Brain microvascular endothelial cell (primary cell): ENCODE measurements around the gene CDH4.

ENCODE experiments used
- DNase-seq: peaks from one replicate; pipeline ENCODE4 v3.0.0-alpha.2; 2020
- H3K27ac ChIP-seq: fragments of 250-450 bp; sonication (Bioruptor Pico); 2 replicates; pipeline ENCODE4 v1.5.1; 2020; ENCODE audit warnings: mild to moderate bottlenecking, moderate library complexity
- H3K27me3 ChIP-seq: fragments of 250-450 bp; sonication (Bioruptor Pico); replicated peaks from 2 replicates; pipeline ENCODE4 v1.5.1; 2020; ENCODE audit warnings: mild to moderate bottlenecking
- H3K36me3 ChIP-seq: fragments of 250-450 bp; sonication (Bioruptor Pico); replicated peaks from 2 replicates; pipeline ENCODE4 v1.5.1; 2020; ENCODE audit warnings: mild to moderate bottlenecking
- H3K4me3 ChIP-seq: 2 replicates; pipeline ENCODE4 v1.5.1; 2011; ENCODE audit warnings: low read depth, mild to moderate bottlenecking, control low read depth, low read length, moderate library complexity
- in situ Hi-C: cut with HindIII; loops from 2 replicates; pipeline ENCODE4 v1.10.0; 2017; ENCODE audit warnings: low sequenced_read_pairs, low pct_ligation_motif_present
- TF ChIP-seq, protein P1 (sequence below): IDR thresholded peaks from 2 replicates; pipeline ENCODE4 v1.5.1; 2011; ENCODE audit warnings: low read depth, mild to moderate bottlenecking, moderate library complexity, low read length, control low read depth, inconsistent platforms; ENCODE audit errors: missing control alignments

The CDH4 gene

GRCh38 chr20:61764471-61765025 lies 512.5 kb downstream of the CDH4 start:
- Histone ChIP-seq H3K27me3 (no peaks in the 10 kb centered on the region), H3K36me3 (no peaks in the 10 kb centered on the region), H3K4me3 (no peak overlapping the region), H3K27ac (no peak overlapping the region)
- TF ChIP-seq, protein P1, sequence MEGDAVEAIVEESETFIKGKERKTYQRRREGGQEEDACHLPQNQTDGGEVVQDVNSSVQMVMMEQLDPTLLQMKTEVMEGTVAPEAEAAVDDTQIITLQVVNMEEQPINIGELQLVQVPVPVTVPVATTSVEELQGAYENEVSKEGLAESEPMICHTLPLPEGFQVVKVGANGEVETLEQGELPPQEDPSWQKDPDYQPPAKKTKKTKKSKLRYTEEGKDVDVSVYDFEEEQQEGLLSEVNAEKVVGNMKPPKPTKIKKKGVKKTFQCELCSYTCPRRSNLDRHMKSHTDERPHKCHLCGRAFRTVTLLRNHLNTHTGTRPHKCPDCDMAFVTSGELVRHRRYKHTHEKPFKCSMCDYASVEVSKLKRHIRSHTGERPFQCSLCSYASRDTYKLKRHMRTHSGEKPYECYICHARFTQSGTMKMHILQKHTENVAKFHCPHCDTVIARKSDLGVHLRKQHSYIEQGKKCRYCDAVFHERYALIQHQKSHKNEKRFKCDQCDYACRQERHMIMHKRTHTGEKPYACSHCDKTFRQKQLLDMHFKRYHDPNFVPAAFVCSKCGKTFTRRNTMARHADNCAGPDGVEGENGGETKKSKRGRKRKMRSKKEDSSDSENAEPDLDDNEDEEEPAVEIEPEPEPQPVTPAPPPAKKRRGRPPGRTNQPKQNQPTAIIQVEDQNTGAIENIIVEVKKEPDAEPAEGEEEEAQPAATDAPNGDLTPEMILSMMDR: no peak
- in situ Hi-C loops: no loop called here
- no peak for DNase-seq

GRCh38 chr20:61765081-61765870 lies 513.2 kb downstream of the CDH4 start:
- TF ChIP-seq, protein P1: no peak
- Histone ChIP-seq H3K27me3 (no peaks in the 10 kb centered on the region), H3K4me3 (no peak overlapping the region), H3K27ac (no peak overlapping the region), H3K36me3 (no peaks in the 10 kb centered on the region)
- DNase-seq: no peak
- in situ Hi-C loops: no loop called here

DNA sequence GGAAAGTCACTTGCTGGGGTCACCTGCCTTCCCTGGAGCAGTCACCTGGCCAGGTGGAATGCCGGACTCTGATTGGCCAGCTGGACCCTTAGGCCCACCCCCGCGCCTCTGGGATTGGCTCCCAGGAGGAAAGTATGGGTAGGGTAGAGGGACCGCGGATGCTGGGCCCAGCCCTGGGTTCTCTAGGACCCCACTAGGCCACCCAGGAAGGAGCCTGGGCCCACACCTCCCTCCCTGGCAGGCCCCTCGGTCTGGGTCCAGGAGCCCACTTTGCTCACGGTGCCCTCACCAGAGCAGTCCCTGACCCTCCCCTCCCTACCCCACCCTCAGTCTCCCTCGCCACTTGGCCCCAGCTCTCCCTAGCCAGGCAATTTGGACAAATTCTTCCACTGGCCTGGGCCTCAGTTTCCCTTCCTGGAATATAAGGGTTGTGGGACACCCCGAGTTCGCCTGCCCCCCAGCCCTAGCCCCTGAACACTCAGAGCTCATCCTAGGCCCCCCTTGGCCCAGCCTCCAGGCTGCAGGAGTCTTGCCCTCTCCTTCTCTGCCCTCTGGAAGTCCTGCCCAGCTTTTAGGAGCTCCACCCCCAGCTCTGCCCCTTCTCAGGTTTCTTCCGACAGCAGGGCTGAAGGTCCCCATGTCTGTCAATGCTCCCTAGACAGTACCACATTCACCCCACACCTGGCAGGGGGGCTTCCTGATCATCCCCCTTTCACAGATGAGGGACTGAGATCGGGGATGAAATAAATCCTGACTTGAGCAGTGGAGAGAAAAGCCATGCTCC lies 514.0 kb downstream of the CDH4 start:
- H3K4me3 ChIP-seq: no peak overlapping the region
- no peaks in the 10 kb centered on the region for H3K36me3 ChIP-seq
- TF ChIP-seq, protein P1: no peak
- DNase-seq: no peak
- no peaks in the 10 kb centered on the region for H3K27me3 ChIP-seq
- in situ Hi-C loops: no loop called here
- no peak overlapping the region for H3K27ac ChIP-seq

- DNase-seq: no peak
- Histone ChIP-seq H3K27ac (no peak overlapping the region), H3K36me3 (no peaks in the 10 kb centered on the region), H3K4me3 (no peak overlapping the region), H3K27me3 (no peaks in the 10 kb centered on the region)
- in situ Hi-C loops: no loop called here
- TF ChIP-seq, protein P1: no peak
Measured at GRCh38 chr20:61766921-61767610, 515.0 kb downstream of the CDH4 start.

- in situ Hi-C loops: no loop called here
- TF ChIP-seq, protein P1: no peak
- Histone ChIP-seq H3K4me3 (no peak overlapping the region), H3K27me3 (no peaks in the 10 kb centered on the region), H3K27ac (no peak overlapping the region), H3K36me3 (no peaks in the 10 kb centered on the region)
- no peak for DNase-seq
Measured at GRCh38 chr20:61767761-61768494, 515.9 kb downstream of the CDH4 start.
